NCI-H82 treated with DMSO at 0.1 percent for 48 hours (cell line): ENCODE data around the gene CHST14.
A peak's percentile ranks its signal among the peaks of the same experiment; 100 is the strongest.

ENCODE experiments used
- DNase-seq: peaks from one replicate; lab custom pipeline; 2025; ENCODE audit not compliant: unreplicated experiment; lab: John Stamatoyannopoulos, UW

Gene CHST14

GRCh38 chr15:40487816-40488682 is 17.3 kb downstream of the CHST14 start:
- DNase-seq = no peak

GRCh38 chr15:40489274-40490175 is 18.7 kb downstream of the CHST14 start:
- no peak for DNase-seq

GRCh38 chr15:40493089-40493840 is 22.5 kb downstream of the CHST14 start:
- no peak for DNase-seq

- DNase-seq = no peak
Measured at GRCh38 chr15:40495516-40495915, 24.7 kb downstream of the CHST14 start.

- no peak for DNase-seq
Measured at GRCh38 chr15:40498418-40498817, 27.6 kb downstream of the CHST14 start.

- DNase-seq = no peak
Measured at GRCh38 chr15:40498891-40499290, 28.1 kb downstream of the CHST14 start.

GRCh38 chr15:40499931-40500330 is 29.1 kb downstream of the CHST14 start:
- no peak for DNase-seq

- DNase-seq = no peak
Measured at GRCh38 chr15:40500568-40501330, 30.0 kb downstream of the CHST14 start.

GRCh38 chr15:40501487-40501886 is 30.7 kb downstream of the CHST14 start:
- DNase-seq = no peak

- DNase-seq = peak; percentile 56
Measured at GRCh38 chr15:40506964-40507571, 36.3 kb downstream of the CHST14 start.

GRCh38 chr15:40508216-40508615 is 37.4 kb downstream of the CHST14 start:
- no peak for DNase-seq

- DNase-seq = no peak
Measured at GRCh38 chr15:40510201-40510600, 39.4 kb downstream of the CHST14 start.

- no peak for DNase-seq
Measured at GRCh38 chr15:40511093-40511471, 40.3 kb downstream of the CHST14 start.

- DNase-seq = no peak
Measured at GRCh38 chr15:40511472-40512133, 40.8 kb downstream of the CHST14 start.

GRCh38 chr15:40512440-40512839 is 41.7 kb downstream of the CHST14 start:
- no peak for DNase-seq

GRCh38 chr15:40513609-40514008 is 42.8 kb downstream of the CHST14 start:
- DNase-seq = no peak

- no peak for DNase-seq
Measured at GRCh38 chr15:40516322-40516721, 45.5 kb downstream of the CHST14 start.
